SK-N-MC (cell line): ENCODE data around the gene PAGE2.

Experiments
- EZH2 ChIP-seq: fragments of 200-600 bp; sonication (generic); IDR thresholded peaks from one replicate; pipeline ENCODE4 v1.6.1; 2017; ENCODE audit warnings: antibody characterized with exemption
- POLR2AphosphoS5 ChIP-seq: IDR thresholded peaks from 2 replicates; pipeline ENCODE4 v1.6.1; 2012; ENCODE audit warnings: mild to moderate bottlenecking, low read depth, low read length, borderline replicate concordance

GRCh38 chrX:55039471-55039870 lies 49.3 kb upstream of the PAGE2 start:
- no peak for TF ChIP-seq EZH2
- TF ChIP-seq POLR2AphosphoS5: no peak
